ENCODE data around the gene ZBP1.

The ZBP1 gene

GRCh38 chr20:57616143-57616951, 3.9 kb downstream of the ZBP1 start:
- FAIRE-seq, result no peak

GRCh38 chr20:57615445-57615811, 4.8 kb downstream of the ZBP1 start:
- no peak for FAIRE-seq

GRCh38 chr20:57614490-57615444, 5.5 kb downstream of the ZBP1 start:
- FAIRE-seq, result no peak

GRCh38 chr20:57613481-57613921, 6.7 kb downstream of the ZBP1 start:
- no peak for FAIRE-seq

GRCh38 chr20:57612916-57613315, 7.3 kb downstream of the ZBP1 start:
- no peak for FAIRE-seq

GRCh38 chr20:57612436-57612835, 7.8 kb downstream of the ZBP1 start:
- FAIRE-seq, result no peak

- FAIRE-seq, result no peak
Measured at GRCh38 chr20:57611586-57612311, 8.5 kb downstream of the ZBP1 start.

- FAIRE-seq, result no peak
Measured at GRCh38 chr20:57610261-57610952, 9.8 kb downstream of the ZBP1 start.

- FAIRE-seq, result no peak
Measured at GRCh38 chr20:57609842-57610167, 10.4 kb downstream of the ZBP1 start.

GRCh38 chr20:57609086-57609841, 11.0 kb downstream of the ZBP1 start:
- FAIRE-seq, result no peak

GRCh38 chr20:57608516-57608915, 11.7 kb downstream of the ZBP1 start:
- FAIRE-seq, result no peak

- FAIRE-seq, result no peak
Measured at GRCh38 chr20:57605878-57606277, 14.3 kb downstream of the ZBP1 start.

GRCh38 chr20:57605045-57605444, 15.2 kb downstream of the ZBP1 start:
- FAIRE-seq, result no peak

- FAIRE-seq, result no peak
Measured at GRCh38 chr20:57603120-57603519, 17.1 kb downstream of the ZBP1 start.

- FAIRE-seq, result no peak
Measured at GRCh38 chr20:57601737-57602136, 18.5 kb downstream of the ZBP1 start.

- no peak for FAIRE-seq
Measured at GRCh38 chr20:57601211-57601570, 19.0 kb downstream of the ZBP1 start.

- no peak for FAIRE-seq
Measured at GRCh38 chr20:57600320-57601210, 19.7 kb downstream of the ZBP1 start.

GRCh38 chr20:57598491-57598890, 21.7 kb downstream of the ZBP1 start:
- no peak for FAIRE-seq

GRCh38 chr20:57598060-57598459, 22.2 kb downstream of the ZBP1 start:
- FAIRE-seq, result no peak

GRCh38 chr20:57596998-57597939, 23.0 kb downstream of the ZBP1 start:
- no peak for FAIRE-seq
